IPS-NIHi7 (cell line): Measurements from ENCODE around the gene RELB.
A peak's percentile ranks its signal among the peaks of the same experiment; 100 is the strongest.

Experiments used
- DNase-seq: peaks from one replicate; pipeline ENCODE4 v3.0.0; 2012; ENCODE audit warnings: mixed read lengths; ENCODE audit errors: extremely low spot score

Gene RELB

DNA sequence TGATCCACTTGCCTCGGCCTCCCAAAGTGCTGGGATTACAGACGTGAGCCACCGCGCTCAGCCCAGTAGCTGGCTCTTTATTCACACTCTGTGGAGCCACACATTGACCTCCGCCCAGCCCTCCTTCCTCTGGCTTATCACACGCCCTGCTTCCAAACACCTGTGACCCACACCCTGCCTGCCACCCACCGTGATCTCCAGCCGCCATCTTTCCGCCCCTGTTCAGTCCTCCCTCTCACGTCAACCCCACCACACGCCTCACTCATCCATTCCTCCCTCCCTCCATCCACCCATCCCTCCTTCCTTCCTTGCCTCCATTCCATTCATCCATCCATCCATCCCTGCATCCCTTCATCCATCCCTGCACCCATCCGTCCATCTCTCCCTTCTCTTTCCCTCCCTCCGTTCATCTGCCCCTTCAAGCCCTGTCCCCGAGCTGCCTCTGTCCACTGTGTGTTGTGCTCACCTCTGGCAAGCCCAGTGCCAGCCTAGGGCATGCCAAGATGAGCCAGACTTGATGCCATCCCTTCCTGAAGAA is 57.4 kb downstream of the RELB start:
- DNase-seq: no peak

DNA sequence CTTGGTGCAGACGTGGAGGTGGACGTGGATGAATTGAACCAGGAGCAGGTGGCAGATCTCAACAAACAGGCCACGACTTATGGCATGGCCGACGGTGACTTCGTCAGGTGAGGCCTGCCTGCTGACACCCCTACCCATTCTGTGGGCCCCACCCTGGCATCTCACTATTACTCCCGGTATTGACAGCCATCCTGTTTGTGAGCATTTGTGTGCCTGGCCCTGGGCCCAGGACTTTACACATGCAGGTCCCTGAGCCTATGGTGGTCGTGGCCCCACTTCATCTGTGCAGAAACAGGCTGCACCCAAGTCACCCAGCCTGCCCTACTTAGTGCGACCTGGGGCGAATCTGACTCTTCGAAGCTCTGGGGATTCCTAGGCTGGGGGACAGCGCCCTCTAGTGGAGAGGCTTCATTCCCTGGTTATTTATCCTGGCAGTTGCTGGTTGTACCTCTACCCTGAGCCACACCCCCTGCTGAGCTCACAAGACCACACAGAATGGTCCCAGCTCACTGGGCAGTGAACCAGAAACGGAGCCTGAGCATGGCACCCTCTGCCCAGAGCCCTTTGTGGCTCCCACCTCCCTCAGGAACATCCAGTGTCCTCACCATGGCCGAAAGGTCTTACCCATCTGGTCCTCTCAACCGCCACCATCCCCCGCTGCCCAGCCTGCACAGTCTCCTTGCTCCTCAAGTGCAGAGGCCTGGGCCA is 58.1 kb downstream of the RELB start:
- DNase-seq: peak; percentile 92

DNA sequence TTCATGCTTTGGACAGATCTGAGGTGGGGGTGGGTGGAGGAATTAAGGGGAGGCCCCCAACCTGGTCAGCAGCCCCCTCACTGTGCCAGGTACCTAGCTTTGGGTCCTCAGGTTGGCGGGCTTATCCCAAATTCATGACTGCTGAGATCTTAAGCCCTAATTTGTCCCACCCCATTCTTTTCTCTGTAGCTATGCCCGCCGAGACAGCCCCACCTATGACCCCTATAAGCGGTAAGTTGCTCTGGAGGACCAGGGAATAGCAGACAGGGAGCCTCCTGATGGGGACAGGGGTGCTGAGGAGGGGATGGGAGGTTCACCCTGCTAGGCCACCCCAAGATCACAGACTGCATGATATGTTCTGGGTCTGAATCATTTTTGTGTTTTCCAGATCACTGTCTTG is 60.7 kb downstream of the RELB start:
- no peak for DNase-seq

DNA sequence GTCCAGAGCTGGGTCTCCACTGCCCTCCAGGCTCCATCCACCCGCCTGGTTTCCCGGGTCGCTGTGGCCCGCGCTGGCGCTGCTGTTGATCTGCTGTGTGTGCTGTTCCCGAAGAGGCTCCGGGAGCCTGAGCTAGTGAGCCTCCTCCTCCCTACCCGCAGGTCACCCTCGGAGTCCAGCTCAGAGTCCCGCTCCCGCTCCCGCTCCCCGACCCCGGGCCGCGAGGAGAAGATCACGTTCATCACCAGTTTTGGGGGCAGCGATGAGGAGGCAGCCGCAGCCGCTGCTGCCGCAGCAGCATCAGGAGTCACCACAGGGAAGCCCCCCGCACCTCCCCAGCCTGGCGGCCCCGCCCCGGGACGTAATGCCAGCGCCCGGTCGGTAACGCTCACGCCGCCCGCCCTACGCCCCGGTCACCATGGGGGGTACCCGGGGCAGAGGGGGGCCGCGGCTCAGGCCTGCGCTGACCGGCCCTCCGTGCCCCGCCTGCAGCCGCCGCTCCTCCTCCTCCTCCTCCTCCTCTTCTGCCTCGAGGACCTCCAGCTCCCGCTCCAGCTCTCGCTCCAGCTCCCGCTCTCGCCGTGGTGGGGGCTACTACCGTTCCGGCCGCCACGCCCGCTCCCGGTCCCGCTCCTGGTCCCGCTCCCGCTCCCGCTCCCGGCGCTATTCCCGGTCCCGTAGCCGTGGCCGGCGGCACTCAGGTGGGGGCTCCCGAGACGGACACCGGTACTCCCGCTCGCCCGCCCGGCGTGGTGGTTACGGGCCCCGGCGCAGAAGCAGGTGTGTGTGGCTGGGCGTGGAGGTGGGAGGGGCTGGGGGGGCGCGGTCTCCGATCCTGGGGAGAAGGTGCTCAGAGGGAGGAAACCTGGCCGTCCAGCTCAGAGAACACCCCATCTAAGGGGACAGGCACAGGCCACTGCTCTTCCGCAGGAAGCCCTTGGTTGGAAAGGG is 62.9 kb downstream of the RELB start:
- no peak for DNase-seq

DNA sequence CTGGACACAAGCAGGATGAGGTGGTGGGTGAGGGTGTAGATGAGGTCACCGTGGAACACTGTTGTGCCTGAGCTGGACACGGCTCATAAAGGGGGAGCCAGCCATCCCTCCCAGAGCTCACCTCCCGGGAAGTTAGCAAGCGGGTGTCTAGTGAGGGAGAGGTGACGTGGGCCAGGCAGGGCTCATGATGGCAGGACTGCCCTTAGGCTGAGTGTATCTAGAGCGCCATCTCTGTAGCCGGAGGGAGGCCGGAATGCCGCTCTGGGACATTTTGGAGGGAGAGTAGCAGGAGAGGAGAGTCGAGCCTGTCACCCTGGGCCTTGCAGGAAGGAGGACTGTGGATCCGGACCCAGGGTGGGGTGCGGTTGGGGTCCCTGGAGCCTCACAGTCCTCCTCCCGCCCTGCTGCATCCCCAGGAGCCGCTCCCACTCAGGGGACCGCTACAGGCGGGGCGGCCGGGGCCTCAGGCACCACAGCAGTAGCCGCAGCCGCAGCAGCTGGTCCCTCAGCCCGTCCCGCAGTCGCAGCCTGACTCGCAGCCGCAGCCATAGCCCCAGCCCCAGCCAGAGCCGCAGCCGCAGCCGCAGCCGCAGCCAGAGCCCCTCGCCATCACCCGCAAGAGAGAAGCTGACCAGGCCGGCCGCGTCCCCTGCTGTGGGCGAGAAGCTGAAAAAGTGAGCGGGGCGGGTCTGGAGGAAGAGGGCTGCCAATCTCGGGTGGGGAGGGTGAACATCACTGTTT is 65.8 kb downstream of the RELB start:
- no peak for DNase-seq

DNA sequence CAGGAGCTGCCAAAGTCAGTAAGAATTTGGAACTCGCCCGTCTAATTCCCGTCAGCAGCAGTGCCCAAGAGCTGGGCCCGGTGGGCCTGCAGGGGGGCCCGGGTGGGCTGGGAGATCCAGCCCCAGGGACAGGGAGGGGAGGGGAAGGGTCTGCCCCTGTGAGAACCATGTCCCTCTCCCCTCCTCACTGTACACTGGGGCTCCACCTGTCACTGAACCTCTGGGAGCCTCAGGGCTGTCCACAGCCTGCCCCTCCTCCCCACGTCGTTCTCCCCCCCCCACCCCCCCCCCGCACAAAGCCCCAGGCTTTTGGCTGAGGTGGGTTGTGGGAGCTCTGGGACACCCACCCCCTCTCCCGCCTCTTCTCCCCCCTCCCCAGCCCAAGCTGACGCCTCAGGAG is 66.8 kb downstream of the RELB start:
- no peak for DNase-seq

DNA sequence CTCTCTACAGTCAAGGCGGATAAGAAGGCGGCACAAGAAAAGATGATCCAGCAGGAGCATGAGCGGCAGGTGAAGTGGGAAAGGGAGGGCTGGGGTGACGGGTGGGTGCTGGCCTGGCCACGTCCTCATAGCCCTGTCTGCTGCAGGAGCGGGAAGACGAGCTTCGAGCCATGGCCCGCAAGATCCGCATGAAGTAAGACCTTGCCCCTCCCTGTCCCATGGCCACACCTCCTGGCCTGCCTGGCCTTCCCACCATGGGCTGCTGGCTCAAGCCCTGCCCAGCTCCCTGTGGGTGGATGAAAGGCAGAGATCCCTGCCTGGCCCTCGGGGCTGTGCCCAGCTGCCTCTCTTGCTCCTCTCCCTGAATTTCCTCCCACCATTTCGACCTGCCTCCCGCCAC is 67.8 kb downstream of the RELB start:
- DNase-seq: peak; percentile 75

DNA sequence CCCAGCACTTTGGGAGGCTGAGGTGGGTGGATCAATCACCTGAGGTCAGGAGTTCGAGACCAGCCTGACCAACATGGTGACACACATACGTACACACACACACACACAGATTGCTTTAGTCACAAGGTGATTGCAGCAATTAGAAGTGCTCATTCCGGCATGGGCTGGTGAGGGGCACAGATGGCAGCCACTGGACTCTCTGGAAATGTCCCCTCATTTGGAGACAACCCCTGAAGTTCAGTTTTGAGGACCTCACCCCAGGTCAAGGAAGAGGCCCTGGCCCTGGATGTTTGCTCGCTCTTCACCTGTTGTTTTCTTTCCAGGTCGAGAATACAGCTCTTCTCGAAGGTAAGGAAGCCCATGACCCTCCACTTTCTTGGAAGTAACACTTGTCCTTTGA is 69.0 kb downstream of the RELB start:
- DNase-seq: no peak

DNA sequence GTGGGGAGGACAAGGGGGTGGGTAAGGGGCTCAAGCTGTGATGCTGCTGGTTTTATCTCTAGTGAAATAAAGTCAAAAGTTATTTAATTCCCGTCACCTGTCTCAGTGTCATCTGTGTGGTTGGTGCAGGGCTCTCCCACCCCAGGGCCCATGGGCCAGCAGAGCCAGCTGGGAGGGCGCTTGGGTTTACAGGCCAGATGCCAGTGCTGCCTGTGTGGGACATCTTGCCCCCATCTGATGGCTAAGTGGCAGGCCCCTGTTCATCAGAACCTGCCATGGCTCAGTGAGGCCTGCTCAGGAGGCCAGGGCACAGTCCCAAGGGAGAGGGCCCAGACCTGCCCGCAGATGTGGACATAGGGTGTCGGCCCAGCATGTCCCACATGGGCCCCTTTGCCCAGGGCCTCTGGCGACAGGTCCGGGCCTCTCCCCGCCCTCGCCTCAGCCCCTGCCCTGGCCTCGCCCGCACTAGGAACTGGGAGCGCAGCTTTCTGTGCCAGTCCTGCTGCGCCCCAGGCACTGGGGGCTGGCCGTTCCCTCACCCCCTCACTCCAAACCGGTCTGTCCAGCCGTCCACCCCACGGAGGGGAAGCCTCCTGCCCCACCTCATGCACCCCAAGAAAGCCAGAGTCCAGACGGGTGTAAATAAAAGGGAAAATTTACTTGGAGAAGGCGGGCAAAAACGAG is 69.7 kb downstream of the RELB start:
- no peak for DNase-seq

DNA sequence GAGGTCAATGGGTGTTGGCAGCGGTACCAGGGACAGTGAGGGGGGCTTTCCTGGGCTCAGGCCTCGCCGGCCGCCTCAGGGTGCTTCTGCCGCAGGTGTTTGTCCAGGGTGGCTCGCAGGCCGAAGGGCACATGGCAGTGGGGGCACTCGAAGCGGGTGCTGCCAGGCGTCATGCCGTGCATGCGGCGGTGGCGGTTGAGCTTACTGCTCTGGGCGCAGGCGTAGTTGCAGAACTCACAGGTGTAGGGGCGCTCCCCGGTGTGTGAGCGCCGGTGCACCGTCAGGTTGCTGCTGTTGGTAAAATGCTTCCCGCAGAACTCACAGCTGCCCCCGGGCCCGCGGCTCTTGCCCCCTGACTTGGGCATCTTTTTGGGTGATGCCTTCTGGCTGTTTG is 70.3 kb downstream of the RELB start:
- no peak for DNase-seq

DNA sequence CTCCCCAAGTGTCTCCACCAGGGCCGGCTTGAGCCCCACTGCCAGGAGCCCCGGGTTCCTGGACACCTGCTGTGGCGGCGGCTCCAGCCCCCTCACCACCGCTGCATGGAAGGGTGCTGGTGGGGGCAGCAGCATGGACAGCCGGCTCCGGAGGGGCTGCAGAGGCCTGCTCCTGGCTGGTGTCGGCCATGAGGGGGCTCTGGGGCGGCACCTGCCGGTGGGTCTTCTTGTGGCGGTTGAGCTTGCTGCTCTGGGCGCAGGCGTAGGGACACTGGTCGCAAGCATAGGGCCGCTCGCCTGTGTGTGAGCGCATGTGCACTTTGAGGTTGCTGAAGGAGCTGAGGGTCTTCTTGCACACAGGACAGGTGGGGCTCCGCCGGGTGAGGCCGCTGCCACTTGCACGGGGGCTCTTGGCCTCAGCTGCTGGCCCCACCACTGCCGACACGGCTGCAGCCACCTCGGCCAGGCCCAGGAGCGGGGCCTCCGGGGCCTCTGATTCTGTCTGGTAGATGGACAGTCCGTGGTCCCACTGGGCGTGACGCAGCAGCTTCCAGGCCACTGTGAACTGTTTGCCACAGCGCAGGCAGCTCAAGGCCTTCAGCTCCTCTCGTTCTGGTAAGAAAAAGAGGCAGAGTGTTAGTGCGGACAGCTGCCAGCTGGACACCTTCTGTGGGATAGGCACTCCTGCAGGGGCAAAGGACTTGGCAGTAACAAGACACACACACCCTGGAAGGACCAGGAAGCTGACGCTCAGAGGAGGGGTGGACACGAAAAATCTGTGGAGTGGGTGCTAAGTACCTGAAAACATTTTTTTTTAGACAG is 70.9 kb downstream of the RELB start:
- DNase-seq: no peak

DNA sequence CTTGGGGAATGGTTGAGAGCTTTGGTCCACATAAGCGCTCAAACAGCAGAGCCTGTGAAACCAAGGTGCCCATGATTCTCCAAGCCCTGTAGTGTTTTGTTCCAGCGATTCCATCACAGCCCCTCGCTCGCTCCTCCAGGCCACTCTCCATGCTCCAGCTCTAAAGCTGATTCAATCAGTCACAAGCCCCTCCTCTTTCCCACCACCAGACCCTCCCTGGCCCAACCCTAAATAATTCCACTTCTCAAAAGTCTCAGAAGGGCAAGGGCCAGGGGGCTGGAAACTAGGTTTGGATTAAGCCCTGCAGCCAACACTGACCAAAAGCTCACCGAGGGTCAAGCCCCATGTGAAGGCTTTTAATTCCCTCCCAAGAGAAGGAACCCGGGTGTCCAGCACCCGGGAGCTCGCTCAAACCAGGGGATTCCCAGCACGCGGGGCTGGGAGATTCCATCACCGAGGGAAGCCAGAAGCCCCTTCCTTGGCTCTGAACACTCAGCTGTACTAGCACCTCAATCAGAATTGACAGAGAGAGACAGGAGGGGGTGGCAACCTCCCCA is 73.6 kb downstream of the RELB start:
- DNase-seq: no peak

DNA sequence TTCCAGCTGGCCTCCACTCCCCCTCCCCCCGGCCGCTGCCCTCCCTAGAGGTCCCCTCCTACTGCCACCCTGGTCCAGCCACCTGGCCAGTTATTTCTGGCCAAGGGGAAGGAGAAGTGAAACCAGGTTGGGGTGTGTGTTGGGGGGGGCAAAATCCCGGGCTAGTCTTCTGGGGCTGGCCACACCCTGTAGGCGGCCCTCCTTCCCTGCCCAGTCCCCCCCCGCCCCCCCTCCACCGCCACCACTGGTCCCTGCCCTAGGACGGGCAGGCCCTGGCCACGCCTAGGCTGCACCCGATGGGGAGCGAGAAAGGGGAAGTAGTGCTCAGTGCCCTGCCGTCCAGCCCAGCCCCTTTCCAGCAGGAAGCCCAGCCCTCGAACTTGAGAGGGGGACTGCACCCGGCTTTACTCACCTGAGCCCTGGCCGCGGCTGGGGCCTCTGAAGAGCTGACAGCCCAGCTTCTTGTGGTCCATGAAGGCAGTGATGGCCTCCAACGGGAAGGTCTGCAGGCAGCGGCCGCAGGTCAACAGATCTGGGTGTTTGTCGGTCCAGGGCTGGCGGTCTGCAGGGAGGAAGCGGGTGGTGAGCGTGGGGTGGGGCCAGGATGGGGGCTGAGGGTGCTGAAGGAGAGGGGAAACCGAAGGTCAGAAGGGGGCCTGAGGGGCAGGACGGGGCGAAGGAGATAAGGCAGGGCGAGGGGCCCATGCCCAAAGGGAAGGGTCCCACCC is 74.2 kb downstream of the RELB start:
- peak; percentile 72 for DNase-seq

DNA sequence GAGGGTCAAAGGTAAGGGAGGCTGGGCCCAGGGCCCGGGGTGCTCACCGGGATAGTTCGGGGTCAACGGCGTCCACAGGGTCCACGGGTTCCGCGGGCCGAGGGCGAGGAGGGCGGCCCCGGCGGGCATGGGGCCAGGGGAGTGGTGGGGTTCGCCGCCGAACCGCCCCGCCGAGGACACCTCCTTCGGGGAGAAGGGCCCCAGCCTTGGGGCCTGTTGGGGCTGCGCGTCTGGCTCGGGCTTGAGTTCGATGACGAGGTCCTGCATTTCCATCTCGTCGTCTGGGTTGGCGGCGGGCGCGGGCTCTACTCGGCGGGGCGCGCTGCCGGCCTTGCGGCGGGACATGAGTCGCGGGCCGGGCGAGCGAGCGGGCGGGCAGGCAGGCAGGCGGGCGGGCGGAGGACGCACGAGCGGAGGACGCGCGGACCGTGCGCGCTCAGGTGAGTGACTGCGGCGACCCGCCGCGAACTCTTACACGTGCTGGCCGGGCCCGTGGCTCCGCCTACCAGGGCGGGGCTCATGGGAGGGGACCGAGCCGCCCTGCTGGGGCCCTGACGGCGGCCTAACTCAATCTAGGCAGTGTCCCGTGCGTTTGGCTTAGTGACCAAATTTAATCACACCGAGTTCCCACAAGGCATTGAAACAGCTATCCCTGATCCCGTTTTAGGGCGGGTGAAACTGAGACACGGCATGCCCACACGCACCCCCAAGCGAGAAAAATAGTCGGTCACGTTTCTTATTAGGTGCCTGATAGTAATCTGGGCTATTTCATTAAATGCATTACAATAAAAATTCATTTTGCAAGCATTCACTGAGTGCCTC is 75.0 kb downstream of the RELB start, which contains the start of gene ZNF296:
TSS of gene ZNF296 (minus strand) at position 450 of the 822 bp plus-strand sequence. CDS start at position 345, 105 bp downstream.
- peak; percentile 88 for DNase-seq

DNA sequence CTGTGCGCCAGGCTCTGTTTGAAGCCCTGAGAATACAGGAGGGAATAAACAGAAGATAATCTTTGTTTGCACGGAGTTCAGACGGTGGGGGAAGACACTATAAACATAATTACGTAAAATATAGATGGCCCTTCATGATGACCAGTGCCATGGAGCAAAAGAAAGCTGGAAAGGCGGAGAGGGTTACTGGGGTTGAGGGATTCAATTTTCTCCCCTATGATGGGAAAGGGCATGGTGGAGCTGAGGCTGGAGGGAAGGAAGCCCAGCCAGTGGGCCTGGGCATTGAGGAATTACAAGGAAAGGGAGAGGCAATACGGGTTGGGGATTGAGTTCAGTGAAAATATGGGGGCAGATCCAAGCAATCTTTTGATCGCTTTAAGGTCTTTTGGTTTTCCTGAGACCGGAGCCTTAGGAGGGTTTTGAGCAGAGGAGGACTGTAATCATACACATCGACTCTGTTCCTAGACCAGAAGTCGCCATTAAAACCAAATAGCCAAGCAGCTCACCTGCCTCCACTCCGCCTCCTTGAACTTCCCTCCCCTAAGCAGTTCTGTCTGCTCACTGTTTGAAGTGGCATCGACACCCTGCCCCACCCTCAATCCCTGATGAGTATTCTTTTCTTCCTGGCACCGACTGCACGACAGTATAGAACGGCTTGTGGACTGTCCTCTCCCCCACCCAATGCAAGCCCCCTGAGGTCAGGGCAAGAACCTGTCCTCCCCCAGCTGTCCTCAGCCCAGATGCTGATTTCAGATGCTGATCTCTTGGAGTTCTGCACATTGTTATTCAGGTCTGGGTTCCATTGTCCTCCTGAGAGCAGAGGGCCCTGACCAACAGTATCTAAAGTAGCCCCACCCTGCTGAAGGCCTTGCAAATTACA is 75.8 kb downstream of the RELB start:
- DNase-seq: no peak

DNA sequence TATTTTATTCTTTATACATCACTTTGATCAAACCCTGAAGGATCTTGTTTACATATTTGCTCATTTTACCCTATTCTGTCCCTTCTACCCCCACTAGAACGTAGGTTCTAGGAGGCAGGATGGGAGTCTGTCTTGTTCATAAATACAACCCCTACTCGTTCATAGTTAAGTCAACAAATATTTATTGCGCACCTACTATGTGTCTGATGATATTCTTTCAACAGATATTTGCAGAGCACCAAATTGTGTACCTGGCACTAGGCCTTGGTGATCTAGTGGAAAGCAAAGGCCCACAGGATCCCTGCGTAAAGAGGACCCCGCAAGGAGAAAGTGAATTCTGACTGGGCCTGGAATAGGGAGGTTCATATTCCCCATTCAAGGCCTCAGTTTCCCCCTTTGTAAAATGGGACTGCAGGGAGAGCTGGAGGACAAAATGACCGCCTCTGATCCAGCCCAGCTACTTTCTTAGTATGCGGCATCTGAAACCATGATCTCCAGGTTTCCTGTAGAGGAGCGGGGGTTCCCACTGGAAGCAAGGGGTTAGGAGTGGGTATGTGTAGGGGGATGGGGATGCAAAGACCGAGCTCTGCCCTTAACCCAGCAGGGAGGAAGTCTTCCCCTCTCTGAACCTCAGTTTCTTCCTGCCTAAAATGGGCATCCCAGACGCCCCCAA is 77.3 kb downstream of the RELB start:
- DNase-seq: no peak
